Ammon's horn (tissue), 1 donor: ENCODE measurements around the gene CYP4V2.

ENCODE experiments used
- DNase-seq: peaks from one replicate; pipeline ENCODE4 v3.0.0-alpha.2; 2016; ENCODE audit warnings: low spot score

The CYP4V2 gene

DNA sequence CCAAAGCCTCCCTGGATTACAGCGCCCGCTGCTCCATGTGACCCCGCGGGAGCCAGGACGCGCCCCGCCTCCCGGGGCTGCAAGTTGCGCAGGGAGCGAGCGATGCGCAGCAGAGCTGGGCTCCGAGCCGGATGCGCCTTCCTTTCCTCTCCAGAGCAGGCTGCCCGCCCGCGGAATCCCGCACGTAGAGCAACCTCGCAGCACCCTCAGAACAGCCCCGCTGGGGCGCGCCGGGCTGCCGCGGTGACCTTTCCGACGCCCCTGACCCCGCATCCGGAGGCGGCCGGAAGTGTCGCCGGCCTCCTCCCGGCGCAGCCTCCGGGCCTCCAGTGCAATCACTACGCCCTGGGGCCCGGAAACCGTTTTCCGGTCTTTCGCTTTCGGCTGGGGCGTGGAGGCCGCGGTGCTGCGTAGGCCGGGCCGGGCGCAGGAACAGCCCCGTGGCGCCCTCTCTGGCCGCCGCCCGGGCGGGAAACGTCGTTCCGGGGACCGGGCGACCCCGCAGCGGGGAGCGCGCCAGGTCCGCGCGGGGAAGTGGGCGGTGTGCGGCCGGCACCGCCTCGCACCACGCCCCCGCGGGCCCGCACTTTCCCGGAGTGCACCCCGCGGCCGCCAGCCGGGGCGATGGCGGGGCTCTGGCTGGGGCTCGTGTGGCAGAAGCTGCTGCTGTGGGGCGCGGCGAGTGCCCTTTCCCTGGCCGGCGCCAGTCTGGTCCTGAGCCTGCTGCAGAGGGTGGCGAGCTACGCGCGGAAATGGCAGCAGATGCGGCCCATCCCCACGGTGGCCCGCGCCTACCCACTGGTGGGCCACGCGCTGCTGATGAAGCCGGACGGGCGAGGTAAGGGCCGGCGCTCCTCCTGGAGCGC, at the start of gene CYP4V2:
Gene CYP4V2 (plus strand): TSS at position 368 of the 866 bp plus-strand sequence. CDS start 257 bp downstream, at position 625.
- peak; percentile 79 for DNase-seq

DNA sequence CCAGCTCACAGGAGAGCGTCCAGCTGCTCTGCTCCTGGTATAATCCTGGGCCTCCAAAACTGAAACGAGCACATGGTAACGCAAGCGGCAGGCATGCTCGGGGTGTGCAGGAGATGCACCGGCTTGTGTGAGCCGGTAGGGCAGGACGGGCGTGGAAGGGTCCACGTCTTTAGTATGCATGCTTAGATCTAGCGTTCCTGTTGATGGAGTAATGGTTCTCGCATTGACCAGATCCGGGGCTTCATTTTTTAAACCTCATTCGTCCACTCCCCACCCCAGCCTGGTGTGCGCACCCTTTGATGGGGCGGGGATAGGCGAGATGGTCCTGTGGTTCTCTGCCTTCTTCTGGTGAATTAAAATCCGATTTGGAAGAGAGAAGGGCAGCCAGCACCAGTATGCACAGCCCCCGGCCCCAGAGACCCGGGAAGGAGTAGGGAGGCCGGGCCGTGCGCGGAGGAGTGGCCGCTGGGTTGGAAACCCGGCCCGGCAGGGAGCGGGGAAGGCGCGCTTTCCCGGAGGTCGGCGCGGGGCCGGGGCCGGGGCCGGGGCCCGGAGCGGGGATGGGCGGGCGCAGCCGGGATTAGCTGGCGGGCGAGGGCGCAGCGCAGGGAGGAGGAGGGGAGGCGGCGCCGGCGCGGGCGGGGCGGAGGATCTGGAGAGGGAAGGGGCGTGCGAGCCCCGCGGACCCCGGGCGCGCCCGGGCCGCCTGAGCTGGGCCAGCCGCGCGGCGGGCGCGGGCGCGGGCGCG, 47.0 kb upstream of the CYP4V2 start:
- DNase-seq: peak; percentile 52

DNA sequence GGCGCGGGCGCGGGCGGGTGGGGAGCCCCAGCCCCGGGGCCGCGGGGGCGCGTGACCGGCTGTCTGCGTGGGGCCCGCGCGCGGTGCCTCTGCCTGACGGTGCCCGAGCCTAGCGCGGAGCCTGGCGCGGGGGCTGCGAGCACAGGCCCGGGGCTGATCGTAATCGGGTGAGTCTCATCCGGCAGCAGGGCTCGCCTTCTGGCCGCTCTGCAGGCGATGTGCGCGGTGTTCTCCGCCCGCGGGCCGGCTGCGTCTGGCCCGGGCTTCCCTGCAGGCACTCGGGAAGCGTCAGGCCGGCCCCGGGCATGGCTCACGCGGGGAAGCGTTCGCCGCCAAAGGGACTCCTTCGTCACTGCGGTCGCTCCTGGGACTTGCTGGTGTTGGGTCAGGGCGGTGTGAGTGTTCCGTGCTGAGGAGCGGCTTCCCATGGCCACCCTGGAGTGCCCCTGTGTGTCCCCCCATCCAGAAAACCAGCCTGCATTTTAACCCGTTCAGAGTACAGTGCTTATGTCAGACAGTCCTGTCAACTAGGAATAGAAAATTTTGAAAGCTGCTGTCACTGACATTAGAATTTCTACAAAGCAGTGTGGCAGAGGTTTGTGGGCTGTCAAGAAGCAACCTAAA, 46.3 kb upstream of the CYP4V2 start:
- DNase-seq: peak; percentile 46

DNA sequence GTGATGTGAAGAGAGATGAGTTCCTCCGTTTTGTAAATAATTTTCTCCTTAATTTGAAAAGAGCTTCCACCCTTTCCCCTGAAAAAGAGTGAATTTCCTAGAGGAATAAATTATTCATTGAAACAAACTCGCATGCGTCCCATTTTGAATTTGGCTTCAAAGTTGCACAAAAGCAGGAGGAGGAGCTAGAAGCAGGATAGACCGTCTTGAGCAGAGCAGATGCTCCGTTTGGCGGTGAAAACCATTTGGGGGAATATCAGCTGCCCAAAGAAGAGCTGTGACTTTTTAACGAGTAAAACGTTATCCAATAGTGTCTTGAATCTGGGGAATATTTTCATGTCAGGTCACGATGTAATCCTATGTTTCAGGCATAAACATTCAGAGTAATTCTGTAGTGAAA, 44.9 kb upstream of the CYP4V2 start:
- peak; percentile 39 for DNase-seq

DNA sequence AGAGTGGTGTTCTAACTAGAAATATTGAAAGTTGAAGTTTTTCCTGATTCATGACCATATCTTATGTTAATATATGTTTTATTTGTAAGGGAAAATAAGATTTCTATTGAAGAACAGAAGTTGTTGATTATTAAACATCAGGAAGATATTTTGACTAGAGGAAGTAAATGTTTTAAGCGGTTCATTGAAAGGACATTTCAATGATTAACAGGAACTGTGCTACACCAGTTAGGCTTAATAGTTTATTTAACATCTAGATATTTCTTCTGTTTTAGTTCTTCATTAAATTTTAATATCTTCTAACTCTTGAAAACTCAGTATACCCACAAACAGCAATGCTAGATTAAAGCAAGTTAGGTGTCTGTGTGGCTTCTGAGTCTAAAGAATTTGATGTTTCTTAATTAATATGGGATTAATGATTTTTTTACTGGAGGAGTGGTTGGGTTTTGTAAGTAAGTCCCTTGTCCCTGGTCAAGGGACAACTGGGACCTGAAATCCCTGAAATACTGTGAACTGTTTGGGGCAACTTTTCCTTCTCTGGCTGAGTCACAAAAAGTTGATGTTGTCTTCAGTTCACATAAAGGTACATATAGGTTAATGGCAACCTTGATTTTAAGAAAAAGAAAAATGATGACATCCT, 42.9 kb upstream of the CYP4V2 start:
- DNase-seq: no peak

DNA sequence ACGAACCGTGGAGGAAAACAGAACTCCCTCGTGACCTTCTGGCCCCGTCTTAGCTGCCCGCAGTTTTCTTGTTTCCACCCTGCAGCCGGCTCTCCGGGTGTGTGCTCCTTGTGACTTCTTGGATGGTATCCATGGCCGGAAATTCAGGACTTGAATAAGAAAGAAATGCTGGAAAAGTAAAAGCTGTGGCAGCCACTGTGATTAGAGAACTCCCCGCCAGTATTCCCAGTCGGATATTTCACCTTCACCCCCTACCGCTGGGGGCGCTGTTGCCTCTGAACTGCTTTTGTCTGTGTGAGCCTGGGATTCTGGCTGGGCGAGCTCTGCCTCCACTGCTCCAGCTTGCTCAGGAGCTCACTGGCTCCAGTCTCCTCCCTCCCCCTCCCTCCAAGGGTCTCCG, 41.5 kb upstream of the CYP4V2 start:
- DNase-seq: peak; percentile 35

DNA sequence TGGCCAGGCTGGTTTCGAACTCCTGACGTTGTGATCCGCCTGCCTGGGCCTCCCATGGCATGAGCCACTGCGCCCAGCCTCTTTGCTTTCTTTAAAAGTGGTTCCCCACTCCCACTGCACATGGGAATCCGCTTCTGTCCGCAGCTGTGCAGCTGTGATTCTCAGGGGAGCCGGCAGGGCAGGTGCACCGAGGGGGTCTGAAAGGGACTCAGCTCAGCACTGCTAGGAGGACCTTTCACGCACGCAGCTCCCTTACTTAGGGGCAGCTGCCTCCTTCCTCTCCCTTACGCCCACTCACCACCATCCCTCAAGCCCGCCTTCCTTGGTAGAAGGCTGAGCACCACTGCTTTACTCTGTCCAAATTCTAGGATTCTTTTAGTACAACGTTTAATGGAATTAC, 40.4 kb upstream of the CYP4V2 start:
- no peak for DNase-seq

DNA sequence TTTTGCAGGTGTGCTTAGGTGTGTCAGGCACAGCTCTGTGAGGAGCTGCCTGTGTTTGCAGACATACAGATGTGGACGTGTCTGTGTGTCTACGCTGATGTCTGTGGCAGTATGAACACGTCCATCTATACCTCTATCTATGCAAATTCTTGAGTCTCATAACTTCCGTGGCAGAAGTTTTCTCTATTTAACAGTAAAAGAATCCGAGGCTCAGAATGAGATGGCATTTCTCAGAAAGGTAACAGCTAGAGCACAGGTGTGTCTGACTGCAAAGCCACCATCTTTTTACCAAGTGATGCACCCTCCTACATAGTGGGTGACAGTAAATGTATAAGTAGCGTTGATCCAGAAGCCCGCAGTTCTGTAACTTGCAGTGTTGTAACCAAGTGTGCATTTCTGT, 39.9 kb upstream of the CYP4V2 start:
- no peak for DNase-seq

DNA sequence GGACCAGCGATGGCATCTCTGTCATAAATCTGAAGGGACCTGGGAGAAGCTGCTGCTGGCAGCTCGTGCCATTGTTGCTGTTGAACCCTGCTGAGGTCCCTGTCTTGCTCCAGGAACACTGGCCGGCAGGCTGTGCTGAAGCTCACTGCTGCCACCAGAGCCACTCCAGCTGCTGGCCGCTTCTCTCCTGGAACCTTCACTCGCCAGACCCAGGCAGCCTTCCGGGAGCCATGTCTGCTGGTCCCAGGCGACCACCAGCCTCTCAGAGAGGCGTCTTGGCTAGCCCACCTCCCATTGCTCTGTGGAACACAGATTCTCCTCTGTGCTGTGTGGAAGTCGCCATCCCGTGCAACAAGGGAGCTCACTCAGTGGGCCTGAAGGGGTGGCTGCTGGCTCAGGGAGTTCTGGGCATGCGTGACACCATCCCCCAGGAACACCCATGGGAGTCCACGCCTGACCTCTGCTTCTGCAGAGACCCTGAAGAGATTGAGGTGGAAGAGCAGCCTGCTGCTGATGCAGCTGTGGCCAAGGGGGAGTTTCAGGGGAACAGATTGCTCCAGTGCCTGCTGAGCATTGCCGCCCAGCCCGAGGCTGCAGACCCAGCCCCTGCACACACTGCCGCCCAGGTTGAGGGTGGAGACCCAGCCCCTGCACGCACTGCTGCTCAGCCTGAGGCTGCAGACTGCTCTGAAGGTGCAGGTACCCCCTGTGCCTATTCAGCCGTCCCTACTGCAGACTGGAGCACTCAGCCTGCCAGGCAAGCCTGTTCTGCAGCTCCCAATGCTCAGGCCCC, 33.1 kb upstream of the CYP4V2 start:
- no peak for DNase-seq

DNA sequence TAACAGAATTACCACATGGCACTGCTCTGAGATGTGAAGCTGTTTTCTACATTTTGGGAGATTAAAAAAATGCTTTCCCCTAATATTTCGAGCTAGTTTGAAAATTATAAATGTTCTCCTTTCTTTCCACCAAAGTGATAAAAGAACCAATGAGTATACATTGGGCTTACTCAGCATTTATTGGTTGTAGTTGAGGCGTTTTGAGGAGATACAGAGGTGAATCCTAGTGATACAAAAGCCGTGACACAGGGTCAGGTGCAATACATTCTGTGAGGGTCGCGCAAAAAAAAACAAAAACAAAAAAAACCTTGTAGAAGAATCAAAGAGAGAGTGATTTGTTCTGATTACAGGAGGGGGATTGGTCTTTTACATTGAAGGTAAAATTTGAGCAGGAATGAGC, 32.4 kb upstream of the CYP4V2 start:
- no peak for DNase-seq

DNA sequence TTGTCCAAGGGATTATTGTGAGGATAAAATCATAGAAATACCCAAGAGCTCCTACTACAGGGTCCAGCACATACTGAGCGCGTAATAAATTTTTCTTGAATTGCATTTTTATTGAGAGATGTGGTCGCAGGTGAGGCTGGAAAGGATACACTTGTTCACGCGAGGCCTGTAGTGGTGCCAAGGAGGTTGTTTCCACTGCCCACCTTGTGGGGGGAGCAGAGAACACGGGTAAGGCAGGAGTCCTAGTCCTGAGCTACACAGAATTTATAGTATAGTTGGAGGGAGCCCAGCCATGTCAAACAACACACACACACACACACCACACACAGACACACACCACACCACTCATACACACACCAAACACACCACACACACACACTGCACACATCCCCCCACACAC, 31.8 kb upstream of the CYP4V2 start:
- DNase-seq: no peak

DNA sequence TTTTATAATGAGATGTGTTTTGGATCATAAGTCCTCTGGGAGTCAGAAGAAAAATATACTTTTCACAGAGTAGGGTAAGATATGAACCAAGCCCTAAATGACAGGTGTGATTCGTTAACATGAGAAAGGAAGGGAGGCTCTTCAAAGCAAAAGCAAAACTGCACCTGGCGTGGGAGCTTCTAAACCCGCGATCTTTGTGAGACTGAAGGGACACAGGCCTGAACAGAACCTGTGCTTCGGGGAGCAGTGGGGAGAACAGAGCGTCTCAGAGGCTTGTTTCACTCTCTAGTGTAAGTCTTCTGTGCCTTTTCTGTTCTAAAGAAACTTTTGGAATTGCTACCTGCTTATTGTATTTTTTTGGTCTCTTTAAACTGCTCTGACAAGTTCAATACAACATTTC, 30.2 kb upstream of the CYP4V2 start:
- DNase-seq: no peak

DNA sequence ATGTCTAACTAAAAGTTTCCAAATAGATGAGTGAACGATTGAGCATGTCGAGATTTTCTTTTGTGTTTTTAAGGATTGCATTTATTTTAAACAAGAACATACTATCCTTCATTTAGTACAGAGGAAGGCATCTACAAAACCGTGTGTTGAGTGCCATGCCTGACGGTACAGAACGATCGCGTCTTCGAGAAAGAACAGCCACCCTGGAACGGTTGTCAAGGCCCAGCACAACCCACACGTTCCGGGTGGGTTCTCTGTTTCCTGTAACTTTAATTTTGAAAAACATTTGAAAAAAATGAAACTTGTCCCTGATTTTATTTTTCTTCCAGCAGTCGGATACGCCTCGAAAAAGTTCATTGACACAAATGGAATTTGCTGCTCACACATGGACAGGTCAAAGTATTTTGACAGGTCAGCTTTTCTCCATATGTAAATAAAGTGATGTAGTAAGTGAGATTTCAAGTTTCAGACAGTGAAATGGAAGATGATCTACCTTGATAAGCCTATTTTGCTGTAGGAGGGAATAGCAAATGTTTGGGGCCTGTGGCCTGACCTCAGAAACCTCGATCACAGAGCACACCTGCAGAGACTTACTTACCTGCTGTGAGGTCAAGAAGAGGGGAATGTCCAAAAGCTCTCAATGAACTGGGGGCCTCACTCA, 24.4 kb upstream of the CYP4V2 start:
- no peak for DNase-seq

DNA sequence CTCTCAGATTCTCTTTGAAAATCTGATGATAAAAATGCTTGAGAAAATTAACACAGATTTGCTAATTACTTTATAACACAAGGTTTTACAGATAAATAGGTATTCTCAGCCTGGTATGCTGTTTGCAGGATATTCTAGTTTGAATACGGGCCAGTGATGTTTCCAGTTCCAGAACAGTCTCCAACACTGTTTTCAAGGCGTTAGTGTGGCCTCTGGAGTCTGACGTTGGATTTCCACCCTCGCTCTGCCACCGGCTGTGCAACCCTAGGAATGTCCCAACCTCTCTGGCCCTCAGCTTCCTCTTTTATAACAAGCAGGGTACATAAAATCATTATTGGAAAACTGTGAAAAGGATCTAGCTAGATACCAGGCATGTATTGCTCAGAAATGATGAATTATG, 23.8 kb upstream of the CYP4V2 start:
- no peak for DNase-seq

DNA sequence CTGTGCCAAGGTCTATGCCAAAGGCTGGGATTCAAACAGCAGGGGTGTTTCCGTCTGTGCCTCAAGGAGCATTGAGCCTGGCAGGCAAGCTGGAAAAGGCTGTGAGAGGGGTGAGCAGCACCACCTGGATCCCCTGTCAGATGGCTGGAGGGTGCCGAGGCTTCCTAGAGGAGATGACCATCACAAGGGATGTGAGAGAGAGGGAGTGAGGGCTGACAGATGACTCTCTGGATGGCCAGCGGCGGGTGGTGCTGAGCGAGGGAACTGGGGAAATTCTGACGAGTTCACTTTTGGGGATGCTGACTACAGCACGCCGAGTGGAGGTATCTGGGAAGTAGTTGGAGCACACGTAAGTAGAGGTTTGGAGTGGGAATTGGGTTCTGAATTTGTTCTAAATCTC, 22.6 kb upstream of the CYP4V2 start:
- no peak for DNase-seq

DNA sequence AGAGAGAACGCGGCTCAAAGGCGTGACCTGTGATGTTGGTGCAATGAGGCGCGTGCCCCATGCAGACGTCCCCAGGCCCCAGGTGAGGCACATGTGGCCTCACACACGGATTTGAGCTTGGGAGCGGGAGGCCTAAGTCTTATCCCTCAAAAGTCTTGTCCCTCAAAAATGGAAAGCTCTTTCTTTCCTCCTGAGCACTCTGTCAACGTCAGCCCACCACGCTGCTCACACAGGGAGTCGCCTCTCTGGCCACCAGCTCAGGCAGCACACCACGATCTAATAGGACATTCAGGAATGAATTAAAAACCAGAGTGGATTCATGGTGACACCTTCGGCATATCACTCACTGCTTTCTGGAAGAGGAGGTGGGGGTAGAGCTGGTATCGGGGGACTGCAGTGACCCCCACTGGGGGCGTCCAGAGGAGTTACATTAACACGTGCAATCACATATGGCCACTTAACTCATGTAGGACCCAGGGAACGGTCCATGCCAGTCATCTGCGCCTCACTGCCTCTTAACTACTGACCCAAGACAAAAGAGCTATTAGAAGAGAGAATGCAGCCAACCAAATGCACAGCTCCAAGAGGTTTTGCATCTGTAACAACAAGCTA, 21.9 kb upstream of the CYP4V2 start:
- no peak for DNase-seq

DNA sequence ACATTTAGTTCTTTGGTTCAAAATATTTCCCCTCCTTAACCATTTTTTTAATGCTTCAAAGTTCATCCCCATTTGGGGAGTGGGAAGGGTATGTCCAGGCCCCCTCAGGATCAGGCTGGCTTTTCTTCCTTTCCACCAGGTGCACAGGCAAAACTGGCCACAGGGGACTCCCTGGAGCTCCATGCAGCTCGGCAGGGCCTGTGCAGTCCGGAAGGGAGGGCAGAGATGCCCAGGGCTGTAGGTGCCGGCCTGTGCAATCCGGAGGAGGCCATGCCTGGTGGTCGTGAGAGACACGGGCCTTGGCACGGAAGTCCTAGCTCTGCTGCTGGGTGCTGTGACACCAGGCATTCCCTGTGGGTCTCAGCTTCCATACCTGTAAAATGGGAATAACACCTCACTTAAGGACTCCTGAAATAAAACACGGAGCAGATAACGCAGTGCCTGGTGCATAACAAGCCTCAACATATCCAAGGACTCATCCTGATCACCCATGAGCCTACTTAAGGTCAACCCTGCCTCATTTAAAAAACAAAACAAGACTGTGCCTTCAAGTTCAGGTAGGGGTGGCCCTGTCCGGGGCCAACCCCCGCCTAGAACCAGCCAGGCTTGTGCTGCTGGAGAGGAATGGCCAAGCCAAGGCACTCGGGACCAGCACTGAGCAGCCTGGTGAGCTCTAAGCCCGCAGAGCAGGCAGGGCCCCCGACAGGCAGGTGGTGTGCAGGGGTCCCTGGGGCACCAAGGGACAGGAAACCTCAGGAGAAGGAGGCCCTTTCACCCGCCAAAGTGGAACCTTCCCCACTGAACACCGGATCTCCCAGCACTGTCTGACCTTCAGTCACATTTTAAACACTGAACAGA, 21.2 kb upstream of the CYP4V2 start:
- DNase-seq: no peak

DNA sequence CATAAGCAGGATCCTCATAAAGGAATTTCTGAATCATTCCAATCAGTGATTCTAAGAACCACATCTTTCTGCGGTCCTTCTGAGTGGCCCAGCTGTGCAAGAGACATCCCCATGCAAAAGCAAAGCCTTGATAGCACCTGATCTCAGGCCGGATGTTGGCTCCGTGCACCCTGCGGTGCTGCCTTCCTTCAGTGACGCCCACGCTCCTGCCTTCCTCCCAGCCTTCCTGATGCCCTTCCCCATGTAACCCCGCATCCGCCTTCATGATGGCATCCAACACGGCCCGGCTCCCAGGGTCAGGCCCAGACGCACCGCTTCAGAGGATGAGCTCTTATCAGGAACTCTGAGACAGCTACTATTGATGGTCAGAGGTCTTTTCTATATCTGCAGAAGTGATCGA, 20.4 kb upstream of the CYP4V2 start:
- no peak for DNase-seq

DNA sequence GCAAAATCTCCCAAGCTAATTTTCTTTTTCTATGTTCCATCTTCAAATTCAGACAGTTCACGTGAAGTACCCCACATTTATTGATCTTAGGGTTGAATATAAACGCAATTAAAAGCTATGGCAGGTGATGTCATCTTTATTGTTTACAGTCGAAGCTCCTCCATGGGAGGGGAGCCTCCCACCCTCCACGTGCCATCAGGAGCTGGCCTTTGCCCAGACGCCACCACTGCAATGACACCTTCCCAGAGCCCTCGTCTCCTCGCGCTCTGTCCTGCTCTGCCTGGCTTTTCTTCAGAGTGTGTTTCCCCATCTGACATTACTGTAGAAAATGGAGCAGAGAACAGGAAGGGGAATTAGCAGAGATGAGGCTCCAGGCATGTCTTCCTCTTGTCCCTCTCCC, 18.8 kb upstream of the CYP4V2 start:
- DNase-seq: no peak

DNA sequence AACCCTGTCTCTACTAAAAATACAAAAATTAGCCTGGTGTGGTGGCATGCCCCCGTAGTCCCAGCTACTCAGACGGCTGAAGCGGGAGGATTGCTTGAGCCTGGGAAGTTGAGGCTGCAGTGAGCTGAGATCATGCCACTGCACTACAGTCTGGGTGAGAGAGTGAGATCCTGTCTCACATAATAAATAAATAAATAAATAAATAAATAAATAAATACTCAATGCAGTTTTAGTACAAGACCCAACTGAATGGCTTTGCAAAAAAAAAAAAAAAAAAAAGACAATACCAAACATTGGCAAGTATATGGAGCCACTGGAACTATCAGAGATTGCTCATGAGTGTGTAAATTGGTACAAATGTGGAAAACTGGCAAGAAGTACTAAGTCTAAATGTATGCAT, 3.3 kb upstream of the CYP4V2 start:
- no peak for DNase-seq
